ENCODE measurements around the gene IL23R.

- TF ChIP-seq CTCF (IDR thresholded peaks at IDR 0.05) (no peak), POLR2A (IDR thresholded peaks at IDR 0.05) (no peak)
Measured at GRCh38 chr1:67228791-67229190, 62.5 kb downstream of the IL23R start.
